Liver (tissue), 9 donors: ENCODE measurements around the gene BCAP31. TPM values are rescaled to one million over a fixed set of nuclear protein-coding genes. Genes with fewer than 3 reads are reported as not detected.

Source experiments
- DNase-seq: peaks from one replicate; pipeline ENCODE4 v3.0.0-alpha.2; 2017; ENCODE audit warnings: low spot score
- H3K27ac ChIP-seq, 2 donors: one replicate each; pipeline ENCODE4 v1.7.0; 2013; ENCODE audit warnings: inconsistent platforms in 2 of 2, low read length in 2 of 2, control low read depth in 1 of 2, low read depth in 1 of 2, mild to moderate bottlenecking in 1 of 2
- H3K27me3 ChIP-seq, 4 donors: one replicate each; pipeline versions ENCODE4 v1.6.1 to v1.7.0; 2013; ENCODE audit warnings: low read length in 3 of 4, inconsistent platforms in 1 of 4, mild to moderate bottlenecking in 1 of 4, moderate library complexity in 1 of 4; ENCODE audit not compliant: control insufficient read depth in 4 of 4, insufficient read depth in 4 of 4
- H3K36me3 ChIP-seq, 4 donors: one replicate each; pipeline versions ENCODE4 v1.6.1 to v1.7.0; 2013; ENCODE audit warnings: low read length in 3 of 4, mild to moderate bottlenecking in 3 of 4, low read depth in 1 of 4, moderate library complexity in 1 of 4; ENCODE audit not compliant: control insufficient read depth in 4 of 4, insufficient read depth in 3 of 4
- H3K4me1 ChIP-seq, 4 donors: one replicate each; pipeline versions ENCODE4 v1.6.1 to v1.7.0; 2013; ENCODE audit warnings: low read length in 3 of 4, mild to moderate bottlenecking in 3 of 4, moderate library complexity in 1 of 4; ENCODE audit not compliant: control insufficient read depth in 4 of 4, insufficient read depth in 4 of 4
- H3K4me3 ChIP-seq, 3 donors: one replicate each; pipeline versions ENCODE4 v1.6.1 to v1.7.0; 2013; ENCODE audit warnings: low read length in 3 of 3, control low read depth in 1 of 3, low read depth in 1 of 3, mild to moderate bottlenecking in 1 of 3
- H3K9ac ChIP-seq, 2 donors: one replicate each; pipeline ENCODE4 v1.7.0; 2013; ENCODE audit warnings: low read length in 2 of 2, mild to moderate bottlenecking in 2 of 2, moderate library complexity in 2 of 2, control low read depth in 1 of 2, low read depth in 1 of 2
- H3K9me3 ChIP-seq, 4 donors: one replicate each; pipeline versions ENCODE4 v1.6.1 to v1.7.0; 2013; ENCODE audit warnings: low read length in 3 of 4; ENCODE audit not compliant: control insufficient read depth in 4 of 4
- EGR1 ChIP-seq, 2 donors: IDR thresholded peaks; 2 replicates each; pipeline ENCODE4 v1.6.1; 2016 to 2018; ENCODE audit warnings: antibody characterized with exemption in 2 of 2, low read depth in 2 of 2
- FOXA1 ChIP-seq: IDR thresholded peaks from 2 replicates; pipeline ENCODE4 v1.6.1; 2016; ENCODE audit warnings: antibody characterized with exemption
- FOXA2 ChIP-seq: IDR thresholded peaks from 2 replicates; pipeline ENCODE4 v1.6.1; 2016; ENCODE audit warnings: antibody characterized with exemption
- GABPA ChIP-seq, 2 donors: IDR thresholded peaks in 1 of 2; conservative IDR thresholded peaks in 1 of 2; 2 replicates each; pipeline ENCODE4 v1.6.1; 2016; ENCODE audit warnings: antibody characterized with exemption in 2 of 2, mild to moderate bottlenecking in 1 of 2, moderate library complexity in 1 of 2
- HNF4A ChIP-seq, 2 donors: conservative IDR thresholded peaks; 2 replicates each; pipeline ENCODE4 v1.6.1; 2016; ENCODE audit warnings: antibody characterized with exemption in 2 of 2, mild to moderate bottlenecking in 2 of 2
- HNF4G ChIP-seq: IDR thresholded peaks from 2 replicates; pipeline ENCODE4 v1.6.1; 2016; ENCODE audit warnings: antibody characterized with exemption
- JUND ChIP-seq, 2 donors: IDR thresholded peaks; 2 replicates each; pipeline ENCODE4 v1.6.1; 2016; ENCODE audit warnings: antibody characterized with exemption in 2 of 2
- NR2F2 ChIP-seq: IDR thresholded peaks from 2 replicates; pipeline ENCODE4 v1.6.1; 2016; ENCODE audit warnings: antibody characterized with exemption
- RAD21 ChIP-seq, 2 donors: IDR thresholded peaks; 2 replicates each; pipeline ENCODE4 v1.6.1; 2016; ENCODE audit warnings: antibody characterized with exemption in 2 of 2, mild to moderate bottlenecking in 2 of 2
- RXRA ChIP-seq, 2 donors: IDR thresholded peaks; 2 replicates each; pipeline ENCODE4 v1.6.1; 2017 to 2018; ENCODE audit warnings: antibody characterized with exemption in 2 of 2, mild to moderate bottlenecking in 1 of 2
- SP1 ChIP-seq: IDR thresholded peaks from 2 replicates; pipeline ENCODE4 v1.6.1; 2018; ENCODE audit warnings: antibody characterized with exemption, mild to moderate bottlenecking
- TAF1 ChIP-seq: conservative IDR thresholded peaks from 2 replicates; pipeline ENCODE4 v1.6.1; 2016; ENCODE audit warnings: antibody characterized with exemption, mild to moderate bottlenecking
- YY1 ChIP-seq: IDR thresholded peaks from 2 replicates; pipeline ENCODE4 v1.6.1; 2016; ENCODE audit warnings: antibody characterized with exemption, mild to moderate bottlenecking
- WGBS: extraction: QIAGEN DNeasy Blood & Tissue Kit; methylation state at CpG from one replicate; pipeline ENCODE4 v1.1.7; 2013; 5-methylcytosine and 5-hydroxymethylcytosine counted together
- polyA plus RNA-seq, 2 donors: library from polyadenylated mRNA; stranded (reverse) in 1 of 2; unstranded in 1 of 2; fragments of 200-250 nt in 1 of 2; fragments of >200 nt in 1 of 2; fragmentation: Nextera tagmentation in 1 of 2; extraction: Ambion mirVana in 1 of 2; gene quantifications; one replicate each; pipeline versions ENCODE4 v1.2.1 to v1.2.3, GENCODE V29; 2013 to 2015
- total RNA-seq, 2 donors: library from RNA; depleted of rRNA; stranded (reverse); fragments of >200 nt; gene quantifications; one replicate each; pipeline ENCODE4 v1.2.3, GENCODE V29; 2014
- TF ChIP-seq, protein P1 (sequence below): IDR thresholded peaks from 2 replicates; pipeline ENCODE4 v1.6.1; 2016; ENCODE audit warnings: antibody characterized with exemption
- TF ChIP-seq, protein P2 (sequence below): IDR thresholded peaks from 2 replicates; pipeline ENCODE4 v1.6.1; 2016; ENCODE audit warnings: antibody characterized with exemption
- TF ChIP-seq, protein P3 (sequence below): IDR thresholded peaks from 2 replicates; pipeline ENCODE4 v1.6.1; 2016; ENCODE audit warnings: antibody characterized with exemption
- TF ChIP-seq, protein P4 (sequence below): IDR thresholded peaks from 2 replicates; pipeline ENCODE4 v1.6.1; 2016; ENCODE audit warnings: antibody characterized with exemption, mild to moderate bottlenecking
- TF ChIP-seq, protein P5 (sequence below): fragments of 150-350 bp; IDR thresholded peaks from 2 replicates; pipeline ENCODE4 v1.5.1; 2017; ENCODE audit warnings: improper control_type of control experiment, low read depth, low read length; ENCODE audit not compliant: missing input control
- donor health status: healthy.
- donor health status: healthy.
- donor health status: healthy.
- donor health status: healthy.
- donor health status: healthy.

The BCAP31 gene
- total and polyA plus RNA-seq, 4 donors: 64.6 to 158 (median 119) TPM

DNA sequence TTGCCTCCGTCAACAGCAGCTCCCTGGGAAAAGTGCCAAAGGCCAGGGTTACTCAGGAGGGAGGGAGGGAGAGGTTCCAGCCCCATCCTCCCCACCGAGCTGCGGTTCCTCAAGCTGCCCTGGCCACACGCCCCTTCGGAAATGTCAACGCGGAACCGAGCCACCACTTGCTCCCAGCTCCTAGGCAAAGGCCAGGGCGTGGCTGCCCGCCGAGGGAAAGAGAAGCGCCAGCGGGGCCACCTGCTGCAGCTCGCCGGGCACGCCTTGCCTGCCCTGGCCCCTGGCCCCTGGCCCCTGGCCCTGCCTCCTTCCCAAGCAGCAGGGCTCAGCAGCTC lies 21.2 kb downstream of the BCAP31 start:
- Histone ChIP-seq H3K9me3 (no peaks in the 10 kb centered on the region), H3K4me1 (no peaks in the 10 kb centered on the region), H3K9ac (no peak overlapping the region), H3K36me3 (peaks cover 0 to 23% (median 4%) of the 10 kb centered on the region in 4 donors), H3K27me3 (no peaks in the 10 kb centered on the region), H3K27ac (no peak overlapping the region), H3K4me3 (no peak overlapping the region)
- no peak for DNase-seq
- WGBS: 87% methylated on average over 16 of the region's 16 CpGs
- TF ChIP-seq HNF4G (no peak), RAD21 (IDR thresholded peaks at IDR 0.05) (no peak), HNF4A (conservative IDR thresholded peaks at IDR 0.05) (no peak), YY1 (no peak), GABPA (IDR thresholded peaks at IDR 0.05 in 1 of 2, conservative IDR thresholded peaks at IDR 0.05 in 1 of 2) (no peak), FOXA2 (no peak), JUND (IDR thresholded peaks at IDR 0.05) (no peak), SP1 (no peak), NR2F2 (no peak), TAF1 (no peak), RXRA (IDR thresholded peaks at IDR 0.05) (no peak), EGR1 (IDR thresholded peaks at IDR 0.05; ENCODE audit: low read depth in 2 of 2) (no peak), FOXA1 (no peak)
- TF ChIP-seq, protein P1, sequence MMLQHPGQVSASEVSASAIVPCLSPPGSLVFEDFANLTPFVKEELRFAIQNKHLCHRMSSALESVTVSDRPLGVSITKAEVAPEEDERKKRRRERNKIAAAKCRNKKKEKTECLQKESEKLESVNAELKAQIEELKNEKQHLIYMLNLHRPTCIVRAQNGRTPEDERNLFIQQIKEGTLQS: no peak
- TF ChIP-seq, protein P2, sequence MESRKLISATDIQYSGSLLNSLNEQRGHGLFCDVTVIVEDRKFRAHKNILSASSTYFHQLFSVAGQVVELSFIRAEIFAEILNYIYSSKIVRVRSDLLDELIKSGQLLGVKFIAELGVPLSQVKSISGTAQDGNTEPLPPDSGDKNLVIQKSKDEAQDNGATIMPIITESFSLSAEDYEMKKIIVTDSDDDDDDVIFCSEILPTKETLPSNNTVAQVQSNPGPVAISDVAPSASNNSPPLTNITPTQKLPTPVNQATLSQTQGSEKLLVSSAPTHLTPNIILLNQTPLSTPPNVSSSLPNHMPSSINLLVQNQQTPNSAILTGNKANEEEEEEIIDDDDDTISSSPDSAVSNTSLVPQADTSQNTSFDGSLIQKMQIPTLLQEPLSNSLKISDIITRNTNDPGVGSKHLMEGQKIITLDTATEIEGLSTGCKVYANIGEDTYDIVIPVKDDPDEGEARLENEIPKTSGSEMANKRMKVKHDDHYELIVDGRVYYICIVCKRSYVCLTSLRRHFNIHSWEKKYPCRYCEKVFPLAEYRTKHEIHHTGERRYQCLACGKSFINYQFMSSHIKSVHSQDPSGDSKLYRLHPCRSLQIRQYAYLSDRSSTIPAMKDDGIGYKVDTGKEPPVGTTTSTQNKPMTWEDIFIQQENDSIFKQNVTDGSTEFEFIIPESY: no peak
- TF ChIP-seq, protein P3, sequence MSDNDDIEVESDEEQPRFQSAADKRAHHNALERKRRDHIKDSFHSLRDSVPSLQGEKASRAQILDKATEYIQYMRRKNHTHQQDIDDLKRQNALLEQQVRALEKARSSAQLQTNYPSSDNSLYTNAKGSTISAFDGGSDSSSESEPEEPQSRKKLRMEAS: no peak
- TF ChIP-seq, protein P4, sequence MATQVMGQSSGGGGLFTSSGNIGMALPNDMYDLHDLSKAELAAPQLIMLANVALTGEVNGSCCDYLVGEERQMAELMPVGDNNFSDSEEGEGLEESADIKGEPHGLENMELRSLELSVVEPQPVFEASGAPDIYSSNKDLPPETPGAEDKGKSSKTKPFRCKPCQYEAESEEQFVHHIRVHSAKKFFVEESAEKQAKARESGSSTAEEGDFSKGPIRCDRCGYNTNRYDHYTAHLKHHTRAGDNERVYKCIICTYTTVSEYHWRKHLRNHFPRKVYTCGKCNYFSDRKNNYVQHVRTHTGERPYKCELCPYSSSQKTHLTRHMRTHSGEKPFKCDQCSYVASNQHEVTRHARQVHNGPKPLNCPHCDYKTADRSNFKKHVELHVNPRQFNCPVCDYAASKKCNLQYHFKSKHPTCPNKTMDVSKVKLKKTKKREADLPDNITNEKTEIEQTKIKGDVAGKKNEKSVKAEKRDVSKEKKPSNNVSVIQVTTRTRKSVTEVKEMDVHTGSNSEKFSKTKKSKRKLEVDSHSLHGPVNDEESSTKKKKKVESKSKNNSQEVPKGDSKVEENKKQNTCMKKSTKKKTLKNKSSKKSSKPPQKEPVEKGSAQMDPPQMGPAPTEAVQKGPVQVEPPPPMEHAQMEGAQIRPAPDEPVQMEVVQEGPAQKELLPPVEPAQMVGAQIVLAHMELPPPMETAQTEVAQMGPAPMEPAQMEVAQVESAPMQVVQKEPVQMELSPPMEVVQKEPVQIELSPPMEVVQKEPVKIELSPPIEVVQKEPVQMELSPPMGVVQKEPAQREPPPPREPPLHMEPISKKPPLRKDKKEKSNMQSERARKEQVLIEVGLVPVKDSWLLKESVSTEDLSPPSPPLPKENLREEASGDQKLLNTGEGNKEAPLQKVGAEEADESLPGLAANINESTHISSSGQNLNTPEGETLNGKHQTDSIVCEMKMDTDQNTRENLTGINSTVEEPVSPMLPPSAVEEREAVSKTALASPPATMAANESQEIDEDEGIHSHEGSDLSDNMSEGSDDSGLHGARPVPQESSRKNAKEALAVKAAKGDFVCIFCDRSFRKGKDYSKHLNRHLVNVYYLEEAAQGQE: no peak
- TF ChIP-seq, protein P5, sequence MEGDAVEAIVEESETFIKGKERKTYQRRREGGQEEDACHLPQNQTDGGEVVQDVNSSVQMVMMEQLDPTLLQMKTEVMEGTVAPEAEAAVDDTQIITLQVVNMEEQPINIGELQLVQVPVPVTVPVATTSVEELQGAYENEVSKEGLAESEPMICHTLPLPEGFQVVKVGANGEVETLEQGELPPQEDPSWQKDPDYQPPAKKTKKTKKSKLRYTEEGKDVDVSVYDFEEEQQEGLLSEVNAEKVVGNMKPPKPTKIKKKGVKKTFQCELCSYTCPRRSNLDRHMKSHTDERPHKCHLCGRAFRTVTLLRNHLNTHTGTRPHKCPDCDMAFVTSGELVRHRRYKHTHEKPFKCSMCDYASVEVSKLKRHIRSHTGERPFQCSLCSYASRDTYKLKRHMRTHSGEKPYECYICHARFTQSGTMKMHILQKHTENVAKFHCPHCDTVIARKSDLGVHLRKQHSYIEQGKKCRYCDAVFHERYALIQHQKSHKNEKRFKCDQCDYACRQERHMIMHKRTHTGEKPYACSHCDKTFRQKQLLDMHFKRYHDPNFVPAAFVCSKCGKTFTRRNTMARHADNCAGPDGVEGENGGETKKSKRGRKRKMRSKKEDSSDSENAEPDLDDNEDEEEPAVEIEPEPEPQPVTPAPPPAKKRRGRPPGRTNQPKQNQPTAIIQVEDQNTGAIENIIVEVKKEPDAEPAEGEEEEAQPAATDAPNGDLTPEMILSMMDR: no peak
